ENCODE data around the gene RAB1A.

RAB1A gene

GRCh38 chr2:65059071-65059470 lies 70.8 kb downstream of the RAB1A start:
- DNase-seq (ENCODE audit: low read depth), result no peak

GRCh38 chr2:65057391-65058052 lies 72.4 kb downstream of the RAB1A start:
- DNase-seq (ENCODE audit: low read depth), result no peak

GRCh38 chr2:65057054-65057375 lies 72.9 kb downstream of the RAB1A start:
- DNase-seq (ENCODE audit: low read depth), result no peak

GRCh38 chr2:65056215-65057053 lies 73.5 kb downstream of the RAB1A start, which contains the start of gene CEP68:
Gene CEP68, plus strand, starts transcription at chr2:65056416. Its CDS starts 13,029 bp downstream, at chr2:65069445.
- DNase-seq (ENCODE audit: low read depth), result peak; percentile 86

GRCh38 chr2:65055422-65056214 lies 74.3 kb downstream of the RAB1A start:
- DNase-seq (ENCODE audit: low read depth), result no peak

- DNase-seq (ENCODE audit: low read depth), result no peak
These were observed 75.0 kb downstream of the RAB1A start for GRCh38 chr2:65054749-65055421.

GRCh38 chr2:65053199-65053598 lies 76.7 kb downstream of the RAB1A start:
- no peak for DNase-seq (ENCODE audit: low read depth)

GRCh38 chr2:65050931-65051330 lies 79.0 kb downstream of the RAB1A start:
- DNase-seq (ENCODE audit: low read depth), result no peak

- no peak for DNase-seq (ENCODE audit: low read depth)
These were observed 80.8 kb downstream of the RAB1A start for GRCh38 chr2:65049010-65049639.

GRCh38 chr2:65046633-65047407 lies 83.1 kb downstream of the RAB1A start:
- DNase-seq (ENCODE audit: low read depth), result no peak

- DNase-seq (ENCODE audit: low read depth), result no peak
These were observed 84.3 kb downstream of the RAB1A start for GRCh38 chr2:65045651-65046050.

GRCh38 chr2:65044097-65044735 lies 85.7 kb downstream of the RAB1A start:
- no peak for DNase-seq (ENCODE audit: low read depth)

- DNase-seq (ENCODE audit: low read depth), result no peak
These were observed 86.9 kb downstream of the RAB1A start for GRCh38 chr2:65043001-65043400.

- peak; percentile 48 for DNase-seq (ENCODE audit: low read depth)
These were observed 89.3 kb downstream of the RAB1A start for GRCh38 chr2:65040400-65041261.

GRCh38 chr2:65039640-65040039 lies 90.3 kb downstream of the RAB1A start:
- DNase-seq (ENCODE audit: low read depth), result no peak

- no peak for DNase-seq (ENCODE audit: low read depth)
These were observed 92.7 kb downstream of the RAB1A start for GRCh38 chr2:65037178-65037577.

Measured in HS-5 (cell line).